HG03060 (cell line): ENCODE measurements around the gene NDUFS7.

Source experiments
- ATAC-seq: cut with Tn5 transposase; IDR thresholded peaks from one replicate; pipeline ENCODE4 v1.9.1; 2021; ENCODE audit warnings: low read depth, moderate number of reproducible peaks; ENCODE audit not compliant: unreplicated experiment

The NDUFS7 gene

GRCh38 chr19:1384478-1385110 is 887 bp downstream of the NDUFS7 start:
- no peak for ATAC-seq

GRCh38 chr19:1385816-1386215 is 2.1 kb downstream of the NDUFS7 start:
- no peak for ATAC-seq

- ATAC-seq: no peak
These were observed 3.4 kb downstream of the NDUFS7 start for GRCh38 chr19:1386945-1387683.

GRCh38 chr19:1387684-1388636 is 4.3 kb downstream of the NDUFS7 start:
- ATAC-seq: no peak

GRCh38 chr19:1388637-1389026 is 4.9 kb downstream of the NDUFS7 start:
- ATAC-seq: no peak

- no peak for ATAC-seq
These were observed 5.6 kb downstream of the NDUFS7 start for GRCh38 chr19:1389033-1389940.

- no peak for ATAC-seq
These were observed 7.2 kb downstream of the NDUFS7 start for GRCh38 chr19:1390890-1391423.

GRCh38 chr19:1392407-1392806 is 8.7 kb downstream of the NDUFS7 start:
- ATAC-seq: no peak

GRCh38 chr19:1392939-1393530 is 9.3 kb downstream of the NDUFS7 start:
- no peak for ATAC-seq

GRCh38 chr19:1393841-1394240 is 10.1 kb downstream of the NDUFS7 start:
- no peak for ATAC-seq

- no peak for ATAC-seq
These were observed 10.8 kb downstream of the NDUFS7 start for GRCh38 chr19:1394252-1395193.

GRCh38 chr19:1395194-1396018 is 11.7 kb downstream of the NDUFS7 start:
- ATAC-seq: no peak

GRCh38 chr19:1396019-1396767 is 12.5 kb downstream of the NDUFS7 start:
- ATAC-seq: no peak

GRCh38 chr19:1396768-1397679 is 13.3 kb downstream of the NDUFS7 start:
- no peak for ATAC-seq

GRCh38 chr19:1397838-1398237 is 14.1 kb downstream of the NDUFS7 start:
- no peak for ATAC-seq

- no peak for ATAC-seq
These were observed 15.4 kb downstream of the NDUFS7 start for GRCh38 chr19:1399079-1399478.
